ENCODE measurements around the gene SLC6A18.

The SLC6A18 gene

GRCh38 chr5:1186351-1187233 is 38.6 kb upstream of the SLC6A18 start:
- no peak for DNase-seq

DNA sequence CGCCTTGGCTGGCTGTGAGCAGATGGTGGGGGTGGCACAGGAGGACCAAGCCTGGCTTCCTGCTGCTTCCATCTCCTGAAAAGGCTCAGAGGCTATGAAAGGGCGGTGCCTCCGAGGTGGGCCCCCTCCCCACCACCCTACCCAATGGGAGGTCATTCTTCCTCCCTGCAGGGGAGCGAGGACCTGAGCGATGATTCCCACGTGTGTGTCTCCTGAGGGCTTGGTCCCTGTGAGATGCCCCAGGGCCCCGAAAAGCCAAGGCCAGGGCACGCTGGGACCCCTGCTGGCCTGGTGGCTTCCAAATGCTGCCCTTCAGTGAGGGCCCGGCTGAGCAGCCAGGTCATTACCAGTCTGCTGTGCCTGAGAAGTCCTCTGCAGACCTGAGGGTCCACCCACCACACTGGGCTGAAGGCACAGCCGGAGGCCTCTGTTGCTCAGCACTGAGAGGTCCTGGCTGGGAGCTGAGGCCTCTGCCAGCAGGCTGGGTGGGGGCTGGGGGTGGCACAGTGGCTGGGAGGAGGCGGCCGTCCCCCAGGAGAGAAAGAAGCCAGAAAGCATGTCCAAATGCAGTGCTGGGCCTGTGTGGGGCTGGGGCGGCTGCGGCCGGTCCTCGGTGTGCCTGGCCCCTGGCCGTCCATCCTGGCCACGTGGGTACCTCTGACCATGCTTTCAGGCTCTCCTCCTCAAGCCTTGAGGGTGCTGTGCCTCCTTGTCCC is 37.8 kb upstream of the SLC6A18 start:
- no peak for DNase-seq

- no peak for DNase-seq
Measured at GRCh38 chr5:1187950-1188334, 37.2 kb upstream of the SLC6A18 start.

DNA sequence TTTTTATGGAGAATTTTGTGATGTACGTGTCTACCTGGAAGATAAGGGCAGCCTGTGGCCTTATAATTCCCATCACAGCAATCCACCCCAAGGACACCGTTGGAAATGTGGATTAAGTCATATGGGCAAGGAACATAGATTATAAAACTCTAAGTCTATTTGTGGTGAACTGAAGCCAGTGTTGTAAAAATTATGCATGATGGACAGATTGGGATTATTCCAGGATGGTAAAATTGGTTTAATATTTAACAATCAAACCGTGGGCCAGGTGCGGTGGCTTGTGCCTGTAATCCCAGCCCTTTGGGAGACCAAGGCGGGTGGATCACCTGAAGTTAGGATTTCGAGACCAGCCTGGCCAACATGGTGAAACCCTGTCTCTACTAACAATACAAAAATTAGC is 36.7 kb upstream of the SLC6A18 start:
- no peak for DNase-seq

DNA sequence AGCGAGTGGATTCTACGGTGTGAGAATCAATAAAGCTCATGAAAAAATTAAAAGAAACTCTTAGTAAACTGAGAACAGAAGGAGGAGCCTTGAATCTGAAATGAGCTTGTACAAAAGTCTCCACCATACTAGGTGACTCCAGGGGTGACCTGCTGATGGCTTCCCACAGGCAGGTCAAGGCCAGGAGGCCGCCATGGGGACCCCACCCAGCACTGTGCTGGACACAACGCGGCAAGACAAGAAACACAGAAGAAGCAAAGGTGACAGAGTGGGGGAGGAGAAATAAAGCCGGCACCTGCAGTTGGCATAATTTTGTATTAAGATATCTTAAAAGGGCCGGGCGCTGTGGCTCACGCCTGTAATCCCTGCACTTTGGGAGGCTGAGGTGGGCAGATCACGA is 35.9 kb upstream of the SLC6A18 start:
- no peak for DNase-seq

DNA sequence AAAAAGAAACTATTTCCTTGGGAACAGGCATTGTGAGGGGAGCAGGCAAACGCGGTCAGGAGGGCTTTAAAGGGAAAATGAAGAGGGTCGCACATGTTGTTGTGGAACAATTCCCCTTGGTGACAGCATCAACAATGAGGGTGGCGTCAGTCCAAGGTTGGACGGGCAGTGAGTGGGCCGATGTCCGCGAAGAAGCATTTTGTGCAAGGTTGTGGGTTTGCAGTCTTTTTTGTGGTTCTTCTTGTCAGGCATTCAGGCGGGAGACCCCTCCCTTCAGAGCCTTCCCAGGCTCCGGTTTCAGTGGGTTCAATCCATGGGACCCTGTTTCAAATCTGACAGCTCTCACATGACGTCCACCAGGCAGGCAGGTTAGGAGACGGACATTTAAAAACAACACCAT is 34.9 kb upstream of the SLC6A18 start:
- DNase-seq: no peak

- no peak for DNase-seq
Measured at GRCh38 chr5:1190837-1191239, 34.3 kb upstream of the SLC6A18 start.

DNA sequence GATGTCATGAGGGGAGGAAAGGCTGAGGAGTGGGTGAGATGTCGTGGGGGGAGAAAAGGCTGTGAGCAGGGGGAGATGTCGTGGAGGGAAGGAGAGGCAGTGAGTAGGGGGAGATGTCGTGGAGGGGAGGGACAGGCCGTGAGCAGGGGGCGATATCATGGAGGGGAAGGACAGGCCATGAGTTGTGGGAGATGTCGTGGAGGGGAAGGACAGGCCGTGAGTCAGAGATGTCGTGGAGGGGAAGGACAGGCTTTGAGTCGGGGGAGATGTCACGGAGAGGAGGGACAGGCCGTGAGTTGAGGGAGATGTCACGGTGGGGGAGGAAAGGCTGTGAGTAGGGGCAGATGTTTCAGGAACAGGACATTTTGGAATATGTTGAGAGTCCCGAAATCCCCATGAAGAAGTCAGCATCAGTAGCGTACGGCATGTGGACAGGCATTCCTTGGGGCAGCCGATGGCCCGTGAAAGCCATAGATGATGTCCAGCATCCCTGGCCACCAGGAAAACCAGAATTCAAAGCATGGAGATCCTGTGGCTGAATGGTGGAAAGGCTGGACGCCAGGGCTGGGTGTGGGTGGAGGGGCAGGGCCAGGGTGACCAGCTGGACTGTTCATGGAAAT is 32.1 kb upstream of the SLC6A18 start:
- no peak for DNase-seq

DNA sequence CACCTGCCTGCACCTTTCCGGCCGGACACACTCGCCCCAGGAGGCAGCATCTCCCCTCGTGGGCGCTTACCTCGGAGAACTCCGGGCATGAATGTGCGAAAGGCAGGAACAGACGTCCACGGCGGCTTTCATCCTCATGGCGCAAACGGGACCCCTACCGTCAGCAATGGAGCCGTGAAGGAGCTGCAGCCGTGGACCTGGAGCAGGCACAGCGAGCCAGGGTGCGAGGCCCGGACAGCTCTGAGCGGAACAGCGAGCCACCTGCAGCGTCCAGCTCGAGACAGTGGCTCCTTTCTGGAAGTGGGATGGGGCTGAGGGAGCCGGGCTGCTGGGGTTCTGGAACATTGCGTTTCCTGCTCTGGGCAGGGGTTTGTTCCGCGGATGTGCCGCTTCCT is 31.6 kb upstream of the SLC6A18 start:
- DNase-seq: no peak

DNA sequence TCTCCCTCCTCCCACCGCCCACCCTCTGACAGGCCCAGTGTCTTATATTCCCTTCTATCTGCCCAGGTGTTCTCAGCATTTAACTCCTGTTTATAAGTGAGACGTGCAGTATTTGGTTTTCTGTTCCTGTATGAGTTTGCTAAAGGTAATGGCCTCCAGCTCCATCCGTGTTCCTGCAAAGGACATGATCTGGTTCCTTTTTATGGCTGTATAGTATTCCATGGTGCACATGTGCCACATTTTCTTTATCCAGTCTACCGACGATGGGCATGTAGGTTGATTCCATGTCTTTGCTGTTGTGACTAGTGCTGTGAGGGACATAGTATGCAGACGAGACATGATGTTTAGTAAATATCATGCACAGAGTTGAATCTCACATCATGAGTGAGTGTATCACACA is 30.8 kb upstream of the SLC6A18 start:
- no peak for DNase-seq

GRCh38 chr5:1195439-1195838 is 29.7 kb upstream of the SLC6A18 start:
- no peak for DNase-seq

DNA sequence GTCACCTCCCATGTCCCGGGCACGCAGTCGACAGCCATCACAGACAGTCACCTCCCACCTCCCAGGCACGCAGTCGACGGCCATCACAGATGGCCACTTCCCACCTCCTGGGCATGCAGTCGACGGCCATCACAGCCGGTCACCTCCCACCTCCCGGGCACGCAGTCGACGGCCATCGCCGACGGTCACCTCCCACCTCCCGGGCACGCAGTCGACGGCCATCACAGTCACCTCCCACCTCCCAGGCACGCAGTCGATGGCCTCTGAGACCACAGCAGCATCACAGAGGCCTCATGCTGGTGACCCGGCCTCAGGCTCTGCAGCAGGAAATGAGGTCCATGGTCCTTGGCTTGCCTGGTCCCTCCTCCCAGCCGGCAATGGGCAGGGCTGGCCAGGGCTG is 29.3 kb upstream of the SLC6A18 start:
- no peak for DNase-seq

- no peak for DNase-seq
Measured at GRCh38 chr5:1196562-1196961, 28.6 kb upstream of the SLC6A18 start.

DNA sequence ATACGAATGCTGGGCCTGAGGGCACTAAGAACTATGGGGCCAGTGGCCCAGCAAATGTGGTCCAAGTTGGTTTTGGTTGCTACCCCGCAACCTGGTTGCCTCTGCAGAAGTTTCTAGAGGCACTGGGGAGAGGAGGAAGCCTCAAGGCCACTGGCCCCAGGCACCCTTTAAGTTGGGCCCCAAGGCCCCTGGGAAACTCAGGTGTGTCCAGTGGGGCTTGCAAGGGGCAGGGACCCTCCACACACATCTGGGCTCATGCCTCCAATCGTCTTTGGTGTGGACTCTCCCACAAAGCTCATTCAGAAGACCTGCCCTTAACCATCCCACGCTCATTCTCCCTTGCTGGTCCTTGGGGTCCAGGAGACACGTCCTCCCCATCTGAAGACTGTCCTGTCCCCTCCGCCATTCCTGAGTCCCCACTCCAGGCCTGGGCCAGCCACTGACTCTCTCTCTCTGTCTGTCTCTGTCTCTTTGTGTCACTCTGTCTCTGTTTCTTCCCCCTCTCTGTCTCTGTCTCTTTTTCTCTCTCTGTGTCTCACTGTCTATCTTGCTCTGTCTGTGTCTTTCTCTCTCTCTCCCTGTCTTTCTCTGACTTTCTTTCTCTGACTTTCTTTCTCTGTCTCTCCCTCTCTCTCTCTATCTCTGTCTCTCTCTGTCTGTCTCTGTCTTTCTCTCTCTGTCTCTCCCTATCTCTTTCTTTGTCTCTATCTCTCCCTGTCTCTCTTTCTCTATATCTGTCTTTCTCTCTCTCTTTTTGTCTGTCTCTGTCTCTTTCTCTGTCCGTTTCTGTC is 27.1 kb upstream of the SLC6A18 start:
- DNase-seq: no peak

DNA sequence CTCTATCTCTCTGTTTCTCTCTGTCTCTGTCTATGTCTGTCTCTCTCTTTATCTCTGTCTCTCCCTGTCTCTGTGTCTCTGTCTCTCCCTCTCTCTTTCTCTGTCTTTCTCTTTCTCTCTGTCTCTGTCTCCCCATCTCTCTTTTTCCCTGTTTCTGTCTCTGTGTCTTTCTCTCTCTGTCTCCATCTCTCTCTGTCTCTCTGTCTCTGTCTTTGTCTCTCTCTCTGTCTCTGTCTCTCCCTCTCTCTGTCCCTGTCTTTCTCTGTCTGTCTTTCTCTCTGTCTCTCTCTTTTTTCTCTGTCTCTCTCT is 25.9 kb upstream of the SLC6A18 start:
- no peak for DNase-seq

- DNase-seq: no peak
Measured at GRCh38 chr5:1199649-1200494, 25.3 kb upstream of the SLC6A18 start.

DNA sequence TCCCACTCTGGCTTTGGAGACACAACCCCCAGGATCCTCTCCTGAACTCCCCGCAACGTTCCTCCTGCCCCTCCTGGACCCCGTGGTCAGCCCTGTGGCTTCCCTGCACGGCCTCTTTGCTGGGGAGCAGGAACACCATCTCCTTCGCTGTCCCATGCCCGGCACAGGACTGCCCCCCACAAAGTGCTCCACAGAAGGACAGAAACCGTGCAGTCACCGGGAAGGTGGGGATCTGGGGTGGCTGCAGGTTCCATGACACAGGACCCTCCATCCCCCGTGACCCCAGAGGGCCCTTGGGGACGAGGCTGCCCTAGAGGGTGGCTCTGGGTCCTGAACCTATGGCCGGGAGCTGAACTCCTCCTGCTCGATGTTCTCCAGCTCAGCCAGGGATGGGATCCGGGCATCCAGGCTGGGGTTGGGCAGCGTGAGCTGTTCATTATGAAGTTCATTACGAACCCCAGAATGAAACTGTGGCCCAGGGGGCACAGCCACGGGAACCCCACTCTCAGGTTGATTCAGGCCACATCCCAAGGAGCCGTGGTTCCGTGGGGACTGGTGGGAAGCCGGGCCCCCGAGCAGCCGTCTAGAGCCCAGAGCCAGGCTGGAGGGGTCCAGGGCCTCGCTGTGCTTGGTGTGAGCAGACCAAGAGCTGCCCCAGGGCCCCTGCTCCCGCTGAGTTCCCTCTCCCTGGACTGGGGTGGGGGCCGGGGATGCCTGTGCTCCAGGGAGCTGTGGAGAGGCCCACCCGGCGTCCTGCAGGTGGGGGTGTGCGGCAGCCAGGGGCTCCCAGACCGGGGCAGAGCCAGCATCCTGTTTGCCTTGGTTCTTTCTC is 24.5 kb upstream of the SLC6A18 start:
- DNase-seq: no peak

DNA sequence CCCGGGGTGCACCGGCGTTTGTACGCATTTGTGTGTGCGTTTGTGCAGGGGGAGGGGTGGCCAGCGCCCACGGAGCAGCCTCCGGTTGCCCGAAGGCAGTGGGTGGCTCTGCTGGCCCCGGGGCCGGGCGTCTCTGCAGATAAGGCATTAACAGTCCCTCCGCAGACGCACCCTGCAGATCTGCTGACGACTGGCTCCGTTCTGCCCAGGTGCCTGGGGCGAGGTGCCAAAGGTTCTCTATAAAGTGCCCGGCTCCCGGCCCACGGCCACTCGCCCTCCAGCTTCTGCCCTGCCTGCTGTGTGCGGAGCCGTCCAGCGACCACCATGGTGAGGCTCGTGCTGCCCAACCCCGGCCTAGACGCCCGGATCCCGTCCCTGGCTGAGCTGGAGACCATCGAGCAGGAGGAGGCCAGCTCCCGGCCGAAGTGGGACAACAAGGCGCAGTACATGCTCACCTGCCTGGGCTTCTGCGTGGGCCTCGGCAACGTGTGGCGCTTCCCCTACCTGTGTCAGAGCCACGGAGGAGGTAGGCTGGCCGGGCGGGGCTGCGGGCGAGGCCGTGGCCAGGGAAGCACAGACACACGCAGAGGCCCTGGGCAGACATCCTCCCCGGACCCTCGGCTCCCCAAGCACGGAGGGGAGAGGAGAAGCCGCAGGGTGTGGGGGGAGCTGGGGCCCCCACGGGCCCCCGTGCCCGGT is 23.7 kb upstream of the SLC6A18 start, which contains the start of gene SLC6A19:
Gene SLC6A19 (plus strand): TSS at position 269 of the 699 bp plus-strand sequence. CDS start 56 bp downstream, at position 325.
- DNase-seq: no peak

- no peak for DNase-seq
Measured at GRCh38 chr5:1202026-1202797, 23.0 kb upstream of the SLC6A18 start.

GRCh38 chr5:1202798-1203185 is 22.4 kb upstream of the SLC6A18 start:
- no peak for DNase-seq

Measured in fibroblast of skin of abdomen (primary cell).